ENCODE measurements around the gene TIGD1. TPM values are rescaled to one million over a fixed set of nuclear protein-coding genes. Genes with fewer than 3 reads are reported as not detected.
A peak's percentile ranks its signal among the peaks of the same experiment; 100 is the strongest.

The TIGD1 gene
- total RNA-seq: 10 to 100 TPM; 11.7 to 12.8 TPM

GRCh38 chr2:232550354-232551249 lies at the start of gene TIGD1, which contains the start of gene EIF4E2:
Gene TIGD1 (minus strand): TSS chr2:232550557. CDS start chr2:232549882, 675 bp downstream.
Gene EIF4E2 (plus strand): TSS chr2:232550689. CDS start chr2:232550725, 36 bp downstream.
- ATAC-seq (ENCODE audit: low read depth) (peak; percentile 95), DNase-seq (peak; percentile 92)
- POLR2A ChIA-PET: interaction anchor here (0.6 to 1.5 kb wide), 11 partner anchors 8 to 1086 kb away, joined by 3 to 7 read pairs (median 3); partner anchors contain the start of genes CHRNG, INPP5D, NCL and USP40
- H3K27me3 Mint-ChIP-seq: no peaks in the 10 kb centered on the region
- peaks cover 3% of the 10 kb centered on the region for H3K9me3 Mint-ChIP-seq
- peak within 1 kb of the TSS; percentile 100 for H3K27ac Mint-ChIP-seq
- H3K36me3 Mint-ChIP-seq: peaks cover 31% of the 10 kb centered on the region
- peaks cover 56% of the 10 kb centered on the region for H3K4me1 Mint-ChIP-seq
- peak within 1 kb of the TSS; percentile 99 for H3K4me3 Mint-ChIP-seq

DNA sequence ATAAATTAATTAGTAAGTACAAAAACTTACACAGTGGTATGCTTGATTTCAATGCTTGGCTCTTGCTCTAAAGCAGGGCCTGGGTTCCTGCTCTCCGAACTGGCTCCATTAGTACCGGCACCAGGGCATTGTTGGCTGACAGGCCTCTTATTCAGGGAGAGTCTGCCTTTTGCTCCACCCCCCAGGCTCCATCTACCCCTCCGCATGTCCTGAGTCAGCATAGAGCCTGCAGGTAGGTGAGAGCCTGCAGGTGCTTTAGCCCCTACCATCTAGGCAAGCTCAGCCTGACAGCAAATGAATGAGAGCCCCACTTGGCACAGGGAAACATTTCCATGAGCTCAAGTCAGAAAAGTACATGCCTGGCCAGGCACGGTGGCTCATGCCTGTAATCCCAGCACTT lies 47.9 kb upstream of the TIGD1 start:
- Mint-ChIP-seq H3K27me3 (peaks cover 6% of the 10 kb centered on the region), H3K4me3 (no peak overlapping the region), H3K36me3 (no peaks in the 10 kb centered on the region), H3K9me3 (no peaks in the 10 kb centered on the region), H3K27ac (no peak overlapping the region), H3K4me1 (peaks cover 2% of the 10 kb centered on the region)
- DNase-seq: no peak
- POLR2A ChIA-PET: no interaction called here
- ATAC-seq (ENCODE audit: low read depth): no peak

GRCh38 chr2:232597362-232598079 lies 47.2 kb upstream of the TIGD1 start:
- no peak for DNase-seq
- ATAC-seq (ENCODE audit: low read depth): no peak
- POLR2A ChIA-PET: no interaction called here
- H3K9me3 Mint-ChIP-seq: no peaks in the 10 kb centered on the region
- H3K4me3 Mint-ChIP-seq: no peak overlapping the region
- H3K4me1 Mint-ChIP-seq: peaks cover 7% of the 10 kb centered on the region
- no peak overlapping the region for H3K27ac Mint-ChIP-seq
- H3K36me3 Mint-ChIP-seq: no peaks in the 10 kb centered on the region
- H3K27me3 Mint-ChIP-seq: peaks cover 6% of the 10 kb centered on the region

GRCh38 chr2:232593982-232594381 lies 43.6 kb upstream of the TIGD1 start:
- no peaks in the 10 kb centered on the region for H3K36me3 Mint-ChIP-seq
- no peaks in the 10 kb centered on the region for H3K9me3 Mint-ChIP-seq
- no peaks in the 10 kb centered on the region for H3K27me3 Mint-ChIP-seq
- H3K27ac Mint-ChIP-seq: no peak overlapping the region
- H3K4me3 Mint-ChIP-seq: no peak overlapping the region
- H3K4me1 Mint-ChIP-seq: peaks cover 7% of the 10 kb centered on the region
- POLR2A ChIA-PET: no interaction called here
- DNase-seq (no peak), ATAC-seq (ENCODE audit: low read depth) (no peak)

- DNase-seq (no peak), ATAC-seq (ENCODE audit: low read depth) (no peak)
- Mint-ChIP-seq H3K9me3 (no peaks in the 10 kb centered on the region), H3K27me3 (no peaks in the 10 kb centered on the region), H3K36me3 (no peaks in the 10 kb centered on the region), H3K4me1 (peaks cover 7% of the 10 kb centered on the region), H3K4me3 (no peak overlapping the region), H3K27ac (no peak overlapping the region)
- POLR2A ChIA-PET: no interaction called here
Observed at GRCh38 chr2:232592772-232593395, 42.5 kb upstream of the TIGD1 start.

DNA sequence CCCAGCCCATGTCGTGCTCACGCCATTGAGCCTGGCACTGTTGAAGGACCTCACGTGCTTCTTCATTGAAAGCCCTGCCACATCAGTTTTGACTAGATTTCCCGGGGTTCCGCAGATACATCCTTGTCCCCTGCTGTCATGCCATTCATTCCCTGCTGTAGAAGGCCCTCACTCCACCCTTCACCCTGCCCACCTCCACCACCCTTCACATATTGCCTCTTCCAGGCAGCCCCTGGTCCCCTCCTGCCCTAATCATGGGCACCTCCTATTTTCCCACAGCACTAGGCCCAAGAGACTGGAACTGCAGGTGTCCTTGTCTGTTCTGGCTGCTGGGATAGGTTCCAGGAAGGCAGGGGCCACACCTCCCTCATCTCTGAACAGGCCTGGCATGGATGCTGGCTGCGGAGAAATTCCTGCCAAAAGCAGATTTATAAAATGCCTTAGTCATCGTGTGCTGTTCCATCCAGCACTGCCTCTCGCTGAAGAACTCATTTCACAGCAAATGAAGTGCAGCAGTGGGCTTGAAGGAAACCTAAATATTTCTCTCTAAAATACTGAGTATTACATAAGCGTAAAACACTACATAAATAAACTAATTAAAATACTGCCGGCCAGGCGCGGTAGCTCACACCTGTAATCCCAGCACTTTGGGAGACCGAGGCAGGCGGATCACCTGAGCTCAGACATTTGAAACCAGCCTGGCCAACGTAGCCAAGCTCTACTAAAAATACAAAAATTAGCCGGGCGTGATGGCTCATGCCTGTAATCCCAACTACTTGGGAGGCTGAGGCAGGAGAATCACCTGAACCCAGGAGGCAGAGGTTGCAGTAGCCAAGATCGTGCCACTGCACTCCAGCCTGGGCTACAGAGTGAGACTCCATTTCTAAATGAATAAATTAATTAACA lies 38.6 kb upstream of the TIGD1 start:
- ATAC-seq (ENCODE audit: low read depth): no peak
- DNase-seq: no peak
- Mint-ChIP-seq H3K36me3 (no peaks in the 10 kb centered on the region), H3K4me3 (no peak overlapping the region), H3K4me1 (peaks cover 7% of the 10 kb centered on the region), H3K27ac (no peak overlapping the region), H3K27me3 (no peaks in the 10 kb centered on the region), H3K9me3 (no peaks in the 10 kb centered on the region)
- POLR2A ChIA-PET: no interaction called here

DNA sequence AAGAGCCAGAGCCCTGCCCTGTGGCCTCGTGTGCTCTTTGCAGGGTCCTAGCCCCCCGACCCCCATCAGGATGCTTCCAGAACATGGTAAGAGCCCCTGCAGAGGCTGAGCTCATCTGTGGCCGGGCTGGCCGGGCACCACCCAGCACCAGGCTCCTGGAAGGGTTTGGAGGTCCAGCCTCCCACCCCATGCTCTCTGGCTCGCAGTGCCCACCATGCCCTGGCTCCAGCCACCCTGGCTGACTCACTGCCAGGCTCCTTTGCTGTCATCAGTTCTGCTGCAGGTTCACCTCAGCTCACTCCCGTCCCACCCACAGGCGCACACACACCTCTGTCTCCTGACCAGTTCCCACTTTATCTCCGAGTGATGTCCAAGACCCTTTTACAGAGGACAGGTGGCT lies 37.7 kb upstream of the TIGD1 start:
- H3K4me3 Mint-ChIP-seq: no peak overlapping the region
- POLR2A ChIA-PET: no interaction called here

DNA sequence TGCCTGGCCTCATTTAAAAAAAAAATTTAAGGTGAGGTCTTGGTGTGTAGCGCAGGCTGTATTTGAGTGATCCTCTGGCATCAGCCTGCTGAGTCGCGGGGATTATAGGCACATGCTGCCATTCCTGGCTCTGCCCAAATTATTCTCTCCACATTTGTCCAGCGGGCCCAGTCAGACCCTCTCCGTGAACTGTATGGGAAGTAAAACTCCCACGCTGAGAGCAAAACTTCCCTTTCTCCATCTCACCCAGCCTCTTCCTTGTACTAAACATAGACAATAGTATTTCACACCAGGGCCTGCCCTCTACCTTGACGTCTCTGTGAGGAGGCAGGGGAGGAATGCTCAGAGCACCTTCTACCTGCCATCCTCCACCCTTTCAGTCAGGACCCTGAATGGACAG lies 37.2 kb upstream of the TIGD1 start:
- POLR2A ChIA-PET: no interaction called here
- H3K27ac Mint-ChIP-seq: no peak overlapping the region
- no peak overlapping the region for H3K4me3 Mint-ChIP-seq
- peaks cover 8% of the 10 kb centered on the region for H3K36me3 Mint-ChIP-seq
- H3K4me1 Mint-ChIP-seq: no peaks in the 10 kb centered on the region
- no peaks in the 10 kb centered on the region for H3K9me3 Mint-ChIP-seq
- DNase-seq (no peak), ATAC-seq (ENCODE audit: low read depth) (no peak)
- H3K27me3 Mint-ChIP-seq: no peaks in the 10 kb centered on the region

More for the DNA sequence above, 37.7 kb upstream of the TIGD1 start:
- Mint-ChIP-seq H3K4me1 (peaks cover 3% of the 10 kb centered on the region), H3K9me3 (no peaks in the 10 kb centered on the region), H3K27me3 (no peaks in the 10 kb centered on the region), H3K27ac (no peak overlapping the region), H3K36me3 (peaks cover 4% of the 10 kb centered on the region)
- DNase-seq (no peak), ATAC-seq (ENCODE audit: low read depth) (no peak)

DNA sequence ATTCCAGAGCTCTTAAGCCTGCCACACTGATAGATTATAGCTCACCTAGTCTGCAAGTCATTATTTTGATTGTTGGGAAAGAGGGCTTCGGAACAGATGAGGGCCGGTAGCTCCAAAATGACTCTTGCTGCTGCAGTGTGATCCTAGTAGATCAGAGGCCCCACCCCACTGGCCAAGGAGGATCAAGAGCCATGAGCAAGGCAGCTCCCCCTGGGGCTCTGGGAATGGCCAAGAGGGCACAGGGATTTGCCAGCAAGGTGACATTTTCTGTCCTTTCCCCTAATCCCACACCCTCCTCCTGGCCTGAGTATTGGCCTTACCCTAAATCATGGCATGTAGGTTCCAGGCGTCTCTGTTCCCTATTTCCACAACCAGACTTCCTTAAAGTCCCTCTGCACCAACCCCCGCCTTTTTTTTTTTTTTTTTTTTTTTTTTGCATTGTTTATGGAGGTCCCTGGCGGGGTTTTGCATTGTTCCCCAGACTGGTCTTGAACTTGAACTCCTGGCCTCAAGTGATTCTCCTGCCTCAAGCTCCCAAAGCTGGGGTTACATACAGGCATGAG lies 36.7 kb upstream of the TIGD1 start:
- POLR2A ChIA-PET: no interaction called here
- Mint-ChIP-seq H3K27ac (no peak overlapping the region), H3K4me1 (no peaks in the 10 kb centered on the region), H3K9me3 (no peaks in the 10 kb centered on the region), H3K4me3 (no peak overlapping the region), H3K27me3 (no peaks in the 10 kb centered on the region), H3K36me3 (peaks cover 12% of the 10 kb centered on the region)
- DNase-seq (no peak), ATAC-seq (ENCODE audit: low read depth) (no peak)

- Mint-ChIP-seq H3K4me1 (peaks cover 15% of the 10 kb centered on the region), H3K27ac (no peak overlapping the region), H3K36me3 (peaks cover 29% of the 10 kb centered on the region), H3K27me3 (no peaks in the 10 kb centered on the region), H3K9me3 (no peaks in the 10 kb centered on the region), H3K4me3 (no peak overlapping the region)
- POLR2A ChIA-PET: interaction anchor here (1.0 kb wide), 1 partner anchor 33 kb away, joined by 3 read pairs; the partner anchor contains the start of genes EIF4E2 and TIGD1
- no peak for DNase-seq
- ATAC-seq (ENCODE audit: low read depth): no peak
Observed at GRCh38 chr2:232584238-232584637, 33.9 kb upstream of the TIGD1 start.

DNA sequence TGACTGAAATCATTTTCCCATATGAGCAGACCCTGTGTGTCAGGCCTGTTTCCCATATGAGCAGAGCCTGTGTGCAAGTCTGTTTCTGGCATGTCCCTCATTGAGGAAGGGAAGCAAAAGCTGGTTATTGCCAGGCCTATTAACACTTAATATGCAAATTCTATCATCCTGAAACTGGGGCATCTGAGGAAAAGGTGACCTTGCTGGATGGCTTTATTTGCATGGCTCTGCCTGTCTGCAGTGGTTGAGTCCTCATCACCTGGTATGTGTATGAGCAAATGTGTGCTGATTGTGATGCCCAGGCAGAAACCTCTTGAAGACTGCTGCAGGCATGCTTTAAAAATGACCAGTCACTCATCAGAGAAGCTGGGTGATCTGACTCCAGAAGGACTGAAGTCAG lies 31.4 kb upstream of the TIGD1 start:
- H3K27ac Mint-ChIP-seq: no peak overlapping the region
- H3K4me1 Mint-ChIP-seq: peaks cover 15% of the 10 kb centered on the region
- POLR2A ChIA-PET: no interaction called here
- ATAC-seq (ENCODE audit: low read depth) (no peak), DNase-seq (no peak)
- H3K9me3 Mint-ChIP-seq: no peaks in the 10 kb centered on the region
- no peaks in the 10 kb centered on the region for H3K27me3 Mint-ChIP-seq
- H3K36me3 Mint-ChIP-seq: peaks cover 34% of the 10 kb centered on the region
- H3K4me3 Mint-ChIP-seq: no peak overlapping the region

DNA sequence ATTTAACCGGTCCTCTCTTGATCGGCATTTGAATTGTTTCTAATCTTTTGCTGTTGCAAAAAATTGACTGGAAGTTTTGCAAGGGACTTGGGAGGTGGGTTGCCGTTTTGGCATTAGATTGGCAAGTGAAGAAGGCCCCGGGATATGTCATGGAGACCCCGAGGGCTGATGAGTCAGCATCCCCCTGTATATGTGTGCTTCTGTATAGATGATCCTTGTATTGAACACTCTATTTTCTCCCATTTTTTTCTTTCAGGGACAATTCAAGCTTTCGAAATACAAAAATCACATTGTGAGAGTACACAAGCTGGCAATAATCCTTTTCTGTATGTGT lies 30.3 kb upstream of the TIGD1 start:
- Mint-ChIP-seq H3K27me3 (no peaks in the 10 kb centered on the region), H3K9me3 (no peaks in the 10 kb centered on the region), H3K36me3 (peaks cover 34% of the 10 kb centered on the region), H3K27ac (no peak overlapping the region), H3K4me1 (peaks cover 16% of the 10 kb centered on the region), H3K4me3 (no peak overlapping the region)
- POLR2A ChIA-PET: interaction anchor here (1.0 to 1.2 kb wide), 2 partner anchors 30 to 687 kb away, joined by 3 read pairs; partner anchors contain the start of gene TIGD1
- ATAC-seq (ENCODE audit: low read depth) (no peak), DNase-seq (no peak)

Measured in activated naive CD8-positive, alpha-beta T cell treated with anti-CD3 and anti-CD28 coated beads, Interleukin-2, amount 10 ng/mL, durations not matched to agents 7 days and 5 days (primary cell).